ENCODE data around the gene SSBP3. TPM values are rescaled to one million over a fixed set of nuclear protein-coding genes. Genes with fewer than 3 reads are reported as not detected.

Gene SSBP3
- total and polyA plus RNA-seq, 2 donors from 2014 or later = 33.3 to 49.6 TPM

DNA sequence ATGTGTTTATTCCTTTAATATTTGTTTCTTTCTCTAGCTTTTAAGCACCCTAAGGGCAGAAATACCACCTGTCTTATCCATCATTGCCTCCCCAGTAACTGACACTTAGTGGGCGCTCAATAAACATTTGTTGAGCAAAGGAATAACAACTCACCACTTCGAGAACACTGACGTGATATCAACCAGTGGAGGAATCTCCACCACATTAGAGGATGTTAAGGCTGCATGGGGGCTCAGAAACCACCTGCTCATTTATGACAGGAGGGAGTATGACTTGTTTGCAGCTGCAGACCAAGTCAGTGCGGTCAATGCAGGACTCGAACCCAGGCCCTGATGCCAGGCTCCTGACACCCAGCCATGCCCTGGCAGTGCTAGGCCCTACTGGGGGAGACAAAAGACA, 103.6 kb downstream of the SSBP3 start:
- no peaks in the 10 kb centered on the region for H3K36me3 ChIP-seq (ENCODE audit: control insufficient read depth in 2 of 3, insufficient read depth in 3 of 3, low read length in 3 of 3)
- H3K4me1 ChIP-seq (ENCODE audit: control insufficient read depth in 2 of 3, insufficient read depth in 2 of 3, low read depth in 1 of 3, low read length in 3 of 3) = peaks cover 3 to 27% (median 4%) of the 10 kb centered on the region in 3 donors
- DNase-seq (no peak), FAIRE-seq (no peak)
- TF ChIP-seq, protein P1, sequence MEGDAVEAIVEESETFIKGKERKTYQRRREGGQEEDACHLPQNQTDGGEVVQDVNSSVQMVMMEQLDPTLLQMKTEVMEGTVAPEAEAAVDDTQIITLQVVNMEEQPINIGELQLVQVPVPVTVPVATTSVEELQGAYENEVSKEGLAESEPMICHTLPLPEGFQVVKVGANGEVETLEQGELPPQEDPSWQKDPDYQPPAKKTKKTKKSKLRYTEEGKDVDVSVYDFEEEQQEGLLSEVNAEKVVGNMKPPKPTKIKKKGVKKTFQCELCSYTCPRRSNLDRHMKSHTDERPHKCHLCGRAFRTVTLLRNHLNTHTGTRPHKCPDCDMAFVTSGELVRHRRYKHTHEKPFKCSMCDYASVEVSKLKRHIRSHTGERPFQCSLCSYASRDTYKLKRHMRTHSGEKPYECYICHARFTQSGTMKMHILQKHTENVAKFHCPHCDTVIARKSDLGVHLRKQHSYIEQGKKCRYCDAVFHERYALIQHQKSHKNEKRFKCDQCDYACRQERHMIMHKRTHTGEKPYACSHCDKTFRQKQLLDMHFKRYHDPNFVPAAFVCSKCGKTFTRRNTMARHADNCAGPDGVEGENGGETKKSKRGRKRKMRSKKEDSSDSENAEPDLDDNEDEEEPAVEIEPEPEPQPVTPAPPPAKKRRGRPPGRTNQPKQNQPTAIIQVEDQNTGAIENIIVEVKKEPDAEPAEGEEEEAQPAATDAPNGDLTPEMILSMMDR (IDR thresholded peaks at IDR 0.05; ENCODE audit: borderline replicate concordance, extremely low read depth, insufficient read depth) = no peak
- H3K9me3 ChIP-seq (ENCODE audit: control insufficient read depth in 2 of 3, insufficient read depth in 1 of 3, low read length in 3 of 3) = no peaks in the 10 kb centered on the region
- no peak overlapping the region for H3K4me3 ChIP-seq (ENCODE audit: low read length in 3 of 3)
- H3K27me3 ChIP-seq (ENCODE audit: control insufficient read depth, insufficient read depth, low read length) = no peaks in the 10 kb centered on the region
- intact Hi-C loops (cut with DNase I) = no loop called here
- no peak overlapping the region for H3K27ac ChIP-seq (ENCODE audit: low read depth in 2 of 2, low read length in 2 of 2)
- no peak overlapping the region for H3K9ac ChIP-seq (ENCODE audit: low read length in 3 of 3)

DNA sequence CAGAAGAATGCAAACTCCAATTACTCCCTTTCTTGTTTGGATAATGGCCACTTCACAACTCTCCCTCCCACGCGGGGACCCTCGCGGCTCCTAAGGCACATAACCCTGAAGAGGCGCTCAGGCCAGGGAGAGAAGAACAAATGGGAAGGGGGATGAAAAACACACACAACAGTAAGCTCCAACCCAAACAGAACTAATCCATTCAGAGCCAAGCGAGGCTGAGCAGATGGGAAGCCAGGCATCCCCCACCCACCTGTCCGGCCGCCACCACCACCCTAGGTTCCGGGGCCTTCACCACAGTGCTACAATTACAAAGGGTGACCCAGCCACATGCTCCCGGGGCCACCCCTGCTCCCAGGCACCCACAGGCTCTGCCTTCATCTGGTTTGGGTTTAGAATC, 104.7 kb downstream of the SSBP3 start:
- intact Hi-C loops (cut with DNase I) = no loop called here
- Histone ChIP-seq H3K27me3 (ENCODE audit: control insufficient read depth, insufficient read depth, low read length) (no peaks in the 10 kb centered on the region), H3K36me3 (ENCODE audit: control insufficient read depth in 2 of 3, insufficient read depth in 3 of 3, low read length in 3 of 3) (no peaks in the 10 kb centered on the region), H3K9ac (ENCODE audit: low read length in 3 of 3) (no peak overlapping the region), H3K27ac (ENCODE audit: low read depth in 2 of 2, low read length in 2 of 2) (no peak overlapping the region), H3K4me3 (ENCODE audit: low read length in 3 of 3) (no peak overlapping the region), H3K4me1 (ENCODE audit: control insufficient read depth in 2 of 3, insufficient read depth in 2 of 3, low read depth in 1 of 3, low read length in 3 of 3) (peaks cover 3 to 27% (median 4%) of the 10 kb centered on the region in 3 donors), H3K9me3 (ENCODE audit: control insufficient read depth in 2 of 3, insufficient read depth in 1 of 3, low read length in 3 of 3) (no peaks in the 10 kb centered on the region)
- DNase-seq (peak in 2 of 5 donors; percentile 58 to 60), FAIRE-seq (no peak)
- TF ChIP-seq, protein P1 (IDR thresholded peaks at IDR 0.05; ENCODE audit: borderline replicate concordance, extremely low read depth, insufficient read depth) = no peak

DNA sequence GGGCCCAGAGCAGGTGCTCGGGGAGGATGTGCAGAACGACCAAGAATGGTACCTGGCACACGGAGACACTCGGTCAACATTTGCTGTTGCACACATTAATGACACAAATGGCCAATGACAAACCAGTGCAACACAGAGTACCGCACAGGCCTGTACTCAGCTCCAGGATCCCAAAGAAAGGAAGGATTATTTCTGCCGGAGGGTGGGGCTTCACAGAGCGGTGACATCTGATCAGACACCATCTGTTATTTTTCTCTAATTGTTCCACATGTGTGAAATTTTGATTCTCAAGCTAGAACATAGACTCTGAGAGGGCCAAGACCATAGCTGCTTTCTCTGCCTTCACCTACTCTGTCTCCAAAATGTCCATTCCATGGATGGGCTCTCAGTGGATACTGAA, 105.8 kb downstream of the SSBP3 start:
- TF ChIP-seq, protein P1 (IDR thresholded peaks at IDR 0.05; ENCODE audit: borderline replicate concordance, extremely low read depth, insufficient read depth) = no peak
- Histone ChIP-seq H3K27ac (ENCODE audit: low read depth in 2 of 2, low read length in 2 of 2) (no peak overlapping the region), H3K9me3 (ENCODE audit: control insufficient read depth in 2 of 3, insufficient read depth in 1 of 3, low read length in 3 of 3) (no peaks in the 10 kb centered on the region), H3K36me3 (ENCODE audit: control insufficient read depth in 2 of 3, insufficient read depth in 3 of 3, low read length in 3 of 3) (no peaks in the 10 kb centered on the region), H3K4me1 (ENCODE audit: control insufficient read depth in 2 of 3, insufficient read depth in 2 of 3, low read depth in 1 of 3, low read length in 3 of 3) (peaks cover 3 to 27% (median 4%) of the 10 kb centered on the region in 3 donors), H3K27me3 (ENCODE audit: control insufficient read depth, insufficient read depth, low read length) (no peaks in the 10 kb centered on the region), H3K4me3 (ENCODE audit: low read length in 3 of 3) (no peak overlapping the region), H3K9ac (ENCODE audit: low read length in 3 of 3) (no peak overlapping the region)
- no peak for DNase-seq
- FAIRE-seq = no peak
- intact Hi-C loops (cut with DNase I) = no loop called here

DNA sequence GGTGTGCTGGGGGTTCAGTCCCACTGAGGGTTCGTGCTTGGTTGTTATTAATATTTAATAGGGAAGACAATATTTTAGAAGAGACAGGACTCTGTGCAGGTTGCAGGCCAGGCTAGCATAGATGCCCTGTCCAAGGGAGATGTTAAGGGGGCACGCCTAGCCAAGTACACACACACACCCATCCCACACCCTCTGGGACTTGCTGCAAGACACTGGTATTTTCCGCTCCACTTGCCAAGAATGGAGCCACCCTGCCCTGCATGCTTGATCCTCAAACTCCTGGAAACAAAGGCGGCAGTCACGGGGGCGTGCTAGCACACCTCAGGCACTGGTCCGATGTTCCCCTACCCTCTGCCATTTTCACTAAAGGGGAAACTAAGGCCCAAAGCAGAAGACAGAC, 107.2 kb downstream of the SSBP3 start:
- H3K9me3 ChIP-seq (ENCODE audit: control insufficient read depth in 2 of 3, insufficient read depth in 1 of 3, low read length in 3 of 3) = no peaks in the 10 kb centered on the region
- intact Hi-C loops (cut with DNase I) = no loop called here
- FAIRE-seq = no peak

More for the DNA sequence above, 107.2 kb downstream of the SSBP3 start:
- DNase-seq = peak in 2 of 5 donors; percentile 65 to 81
- Histone ChIP-seq H3K4me1 (ENCODE audit: control insufficient read depth in 2 of 3, insufficient read depth in 2 of 3, low read depth in 1 of 3, low read length in 3 of 3) (peaks cover 3 to 34% (median 4%) of the 10 kb centered on the region in 3 donors), H3K27ac (ENCODE audit: low read depth in 2 of 2, low read length in 2 of 2) (peak overlapping the region in 1 of 2 donors; percentile 12), H3K4me3 (ENCODE audit: low read length in 3 of 3) (no peak overlapping the region), H3K9ac (ENCODE audit: low read length in 3 of 3) (no peak overlapping the region), H3K27me3 (ENCODE audit: control insufficient read depth, insufficient read depth, low read length) (no peaks in the 10 kb centered on the region), H3K36me3 (ENCODE audit: control insufficient read depth in 2 of 3, insufficient read depth in 3 of 3, low read length in 3 of 3) (no peaks in the 10 kb centered on the region)
- TF ChIP-seq, protein P1 (IDR thresholded peaks at IDR 0.05; ENCODE audit: borderline replicate concordance, extremely low read depth, insufficient read depth) = no peak
